Right lobe of liver (tissue), 6 donors: ENCODE measurements around the gene FLNB. TPM values are rescaled to one million over a fixed set of nuclear protein-coding genes. Genes with fewer than 3 reads are reported as not detected.

Experiments
- ATAC-seq, 4 donors: fragments of 200-7000 bp; cut with Tn5 transposase; one replicate each; pipeline ENCODE4 v1.9.1; 2020; ENCODE audit warnings: mild to moderate bottlenecking in 4 of 4, moderate library complexity in 4 of 4
- DNase-seq, 3 donors: peaks; one replicate each; pipeline ENCODE4 v3.0.0-alpha.2; 2020
- H3K27ac ChIP-seq, 3 donors: fragments of 200-600 bp; one replicate each; pipeline ENCODE4 v1.8.0; 2022
- H3K27me3 ChIP-seq, 2 donors: fragments of 200-600 bp; one replicate each; pipeline ENCODE4 v1.8.0; 2022
- H3K36me3 ChIP-seq, 4 donors: fragments of 200-600 bp; sonication (generic) in 1 of 4; one replicate each; pipeline versions ENCODE4 v1.5.1 to v1.8.0; 2017 to 2022; ENCODE audit warnings: control low read depth in 1 of 4
- H3K4me1 ChIP-seq, 4 donors: fragments of 200-600 bp; sonication (generic) in 1 of 4; one replicate each; pipeline versions ENCODE4 v1.5.1 to v1.8.0; 2017 to 2022; ENCODE audit warnings: control low read depth in 1 of 4
- H3K4me3 ChIP-seq, 3 donors: fragments of 200-600 bp; one replicate each; pipeline ENCODE4 v1.8.0; 2022
- H3K9me3 ChIP-seq, 4 donors: fragments of 200-600 bp; sonication (generic) in 1 of 4; one replicate each; pipeline versions ENCODE4 v1.5.1 to v1.8.0; 2017 to 2022; ENCODE audit warnings: control low read depth in 1 of 4
- POLR2A ChIP-seq: fragments of 450-650 bp; IDR thresholded peaks from one replicate; pipeline ENCODE4 v1.6.1; 2017; ENCODE audit warnings: antibody characterized with exemption, mild to moderate bottlenecking
- WGBS: methylation state at CpG from one replicate; pipeline ENCODE4 v1.1.6; 2018; ENCODE audit warnings: low coverage, low lambda C conversion rate; ENCODE audit not compliant: insufficient coverage; ENCODE audit errors: missing lambda C conversion rate; 5-methylcytosine and 5-hydroxymethylcytosine counted together
- intact Hi-C, 2 donors: fragments of 100-400 bp; cut with DNase I; formaldehyde crosslinking; loops; one replicate each; pipeline versions ENCODE4 v1.11.2 to v1.14.1; 2022
- total RNA-seq, 6 experiments: library from RNA; depleted of rRNA in 2 of 6; stranded (reverse); fragments of >200 nt in 2 of 6; fragmentation: NEBNext Ultra II Directional in 3 of 6; extraction: Animal tissue kit (Norgen Biotek cat#: 25700) in 3 of 6; gene quantifications; one replicate each; pipeline versions ENCODE4 v1.1.0 to v1.2.4, GENCODE V29; 2016 to 2023
- TF ChIP-seq, protein P1 (sequence below), 4 donors: fragments of 200-600 bp in 3 of 4; fragments of 450-650 bp in 1 of 4; IDR thresholded peaks; one replicate each; pipeline versions ENCODE4 v1.5.1 to v1.8.0; 2016 to 2022; ENCODE audit warnings: antibody characterized with exemption in 4 of 4, mild to moderate bottlenecking in 2 of 4
- donor health status: DM: no; HTN: yes; CAD: no.
- donor health status: DM: no; HTN: no; CAD: no.
- donor health status: DM: no; HTN: no; CAD: no.
- donor health status: DM: no; HTN: yes; CAD: no.
- donor health status: DM: no; HTN: yes; CAD: no.

FLNB gene
- total RNA-seq, 6 experiments from 2014 or later, result 48.4 to 109 (median 97.8) TPM

DNA sequence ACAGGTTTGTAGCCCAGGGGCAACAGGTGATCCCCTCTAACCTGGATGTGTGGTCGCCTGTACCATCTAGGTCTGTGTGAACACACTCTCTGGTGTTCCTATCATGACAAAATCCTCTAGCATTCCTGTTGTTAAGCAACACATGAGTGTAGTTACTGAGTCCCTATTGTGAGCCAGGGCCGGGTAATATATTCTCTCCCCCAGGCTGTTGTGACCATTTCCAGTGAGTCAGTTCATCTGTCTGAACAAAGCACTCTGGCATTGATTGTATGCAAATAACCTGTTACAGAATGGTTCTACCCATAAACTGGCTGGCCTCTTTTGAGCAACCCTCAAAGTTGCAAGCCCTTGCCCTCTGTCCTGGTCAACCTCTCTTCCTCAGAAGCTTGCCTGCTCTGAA lies 2.6 kb upstream of the FLNB start:
- H3K4me1 ChIP-seq, result peaks cover 0 to 7% (median 3%) of the 10 kb centered on the region in 4 donors
- H3K4me3 ChIP-seq, result no peak overlapping the region
- no peak for ATAC-seq
- no peaks in the 10 kb centered on the region for H3K9me3 ChIP-seq
- H3K27me3 ChIP-seq, result no peaks in the 10 kb centered on the region
- no peak overlapping the region for H3K27ac ChIP-seq
- TF ChIP-seq POLR2A, result no peak
- TF ChIP-seq, protein P1, sequence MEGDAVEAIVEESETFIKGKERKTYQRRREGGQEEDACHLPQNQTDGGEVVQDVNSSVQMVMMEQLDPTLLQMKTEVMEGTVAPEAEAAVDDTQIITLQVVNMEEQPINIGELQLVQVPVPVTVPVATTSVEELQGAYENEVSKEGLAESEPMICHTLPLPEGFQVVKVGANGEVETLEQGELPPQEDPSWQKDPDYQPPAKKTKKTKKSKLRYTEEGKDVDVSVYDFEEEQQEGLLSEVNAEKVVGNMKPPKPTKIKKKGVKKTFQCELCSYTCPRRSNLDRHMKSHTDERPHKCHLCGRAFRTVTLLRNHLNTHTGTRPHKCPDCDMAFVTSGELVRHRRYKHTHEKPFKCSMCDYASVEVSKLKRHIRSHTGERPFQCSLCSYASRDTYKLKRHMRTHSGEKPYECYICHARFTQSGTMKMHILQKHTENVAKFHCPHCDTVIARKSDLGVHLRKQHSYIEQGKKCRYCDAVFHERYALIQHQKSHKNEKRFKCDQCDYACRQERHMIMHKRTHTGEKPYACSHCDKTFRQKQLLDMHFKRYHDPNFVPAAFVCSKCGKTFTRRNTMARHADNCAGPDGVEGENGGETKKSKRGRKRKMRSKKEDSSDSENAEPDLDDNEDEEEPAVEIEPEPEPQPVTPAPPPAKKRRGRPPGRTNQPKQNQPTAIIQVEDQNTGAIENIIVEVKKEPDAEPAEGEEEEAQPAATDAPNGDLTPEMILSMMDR (IDR thresholded peaks at IDR 0.05), result no peak
- 80% methylated on average over 1 of the region's 2 CpGs for WGBS
- no peaks in the 10 kb centered on the region for H3K36me3 ChIP-seq
- intact Hi-C loops, result loop anchor here (10.0 kb wide), 3 partner anchors 169 to 299 kb away; partner anchors contain the start of genes HTD2 (in 1 of the 2) and RPP14 (in 1 of the 2)
- no peak for DNase-seq

GRCh38 chr3:58006661-58007060 lies 1.6 kb upstream of the FLNB start:
- Histone ChIP-seq H3K27me3 (no peaks in the 10 kb centered on the region), H3K36me3 (no peaks in the 10 kb centered on the region), H3K9me3 (no peaks in the 10 kb centered on the region), H3K4me1 (peaks cover 0 to 13% (median 3%) of the 10 kb centered on the region in 4 donors), H3K27ac (no peak overlapping the region), H3K4me3 (no peak overlapping the region)
- TF ChIP-seq, protein P1 (IDR thresholded peaks at IDR 0.05), result no peak
- no peak for TF ChIP-seq POLR2A
- no peak for ATAC-seq
- WGBS, result 73% methylated on average over 5 of the region's 6 CpGs
- intact Hi-C loops, result loop anchor here (10.0 kb wide), 3 partner anchors 168 to 298 kb away; partner anchors contain the start of genes HTD2 (in 1 of the 2) and RPP14 (in 1 of the 2)
- no peak for DNase-seq

- TF ChIP-seq, protein P1 (IDR thresholded peaks at IDR 0.05), result no peak
- no peak for TF ChIP-seq POLR2A
- ATAC-seq (peak; percentile 37 to 57 (median 44)), DNase-seq (peak; percentile 54 to 69 (median 63))
- no peaks in the 10 kb centered on the region for H3K27me3 ChIP-seq
- H3K9me3 ChIP-seq, result no peaks in the 10 kb centered on the region
- no peaks in the 10 kb centered on the region for H3K36me3 ChIP-seq
- 4% methylated on average over 7 of the region's 33 CpGs for WGBS
- intact Hi-C loops, result loop anchor here (10.0 kb wide), 3 partner anchors 166 to 296 kb away; partner anchors contain the start of genes HTD2 (in 1 of the 2) and RPP14 (in 1 of the 2)
- peak overlapping the region; percentile 83 to 94 (median 90) for H3K27ac ChIP-seq
- H3K4me1 ChIP-seq, result peaks cover 0 to 36% (median 16%) of the 10 kb centered on the region in 4 donors
- H3K4me3 ChIP-seq, result peak overlapping the region; percentile 85 to 97 (median 92)
These were observed 965 bp downstream of the FLNB start for GRCh38 chr3:58009026-58009748.

DNA sequence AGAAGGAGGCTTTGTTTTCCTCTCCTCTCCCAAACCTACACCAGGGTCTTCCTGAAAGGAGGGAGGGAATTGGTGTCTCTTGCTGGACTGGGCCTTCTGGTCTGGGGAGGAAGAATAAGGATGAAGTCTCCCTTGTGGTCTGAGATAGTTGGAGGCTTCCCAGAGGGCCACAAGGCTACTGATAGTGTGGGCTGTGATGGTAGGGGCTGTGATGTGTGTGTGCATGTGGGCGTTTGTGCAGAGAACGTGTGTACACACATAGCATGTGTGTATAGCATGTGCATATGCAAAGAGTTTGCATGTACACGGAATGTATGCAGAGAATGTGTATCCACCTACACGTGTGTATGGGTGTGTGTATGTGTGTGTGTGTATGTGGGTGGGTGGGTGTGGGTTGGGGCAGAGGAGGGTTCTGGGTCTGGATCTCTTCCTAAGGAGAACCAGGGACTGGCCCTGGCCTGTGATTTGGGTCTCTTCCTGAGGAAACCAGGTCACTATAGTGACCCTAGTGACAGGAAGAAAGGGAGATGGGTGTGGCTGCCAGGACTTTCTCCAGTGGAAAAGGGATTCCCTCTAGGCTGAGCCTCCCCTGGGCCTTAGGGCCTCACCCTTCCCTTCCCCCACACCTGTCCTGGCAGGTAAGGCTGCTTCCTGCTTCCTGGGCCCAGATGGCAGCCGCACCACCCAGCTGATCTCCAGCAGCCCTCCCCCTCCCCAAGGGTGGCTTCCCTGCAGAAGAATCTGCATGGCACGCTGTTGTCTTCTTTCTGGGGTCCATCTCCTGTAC lies 1.7 kb downstream of the FLNB start:
- H3K27me3 ChIP-seq, result no peaks in the 10 kb centered on the region
- DNase-seq (peak; percentile 49 to 66 (median 53)), ATAC-seq (peak; percentile 7 to 37 (median 22))
- no peaks in the 10 kb centered on the region for H3K36me3 ChIP-seq
- H3K9me3 ChIP-seq, result no peaks in the 10 kb centered on the region
- peaks cover 0 to 43% (median 17%) of the 10 kb centered on the region in 4 donors for H3K4me1 ChIP-seq
- H3K27ac ChIP-seq, result peak overlapping the region; percentile 83 to 94 (median 90)
- H3K4me3 ChIP-seq, result peak overlapping the region; percentile 85 to 97 (median 92)
- intact Hi-C loops, result loop anchor here (10.0 kb wide), 3 partner anchors 165 to 295 kb away; partner anchors contain the start of genes HTD2 (in 1 of the 2) and RPP14 (in 1 of the 2)
- TF ChIP-seq, protein P1 (IDR thresholded peaks at IDR 0.05), result no peak
- TF ChIP-seq POLR2A, result no peak
- 9% methylated on average over 5 of the region's 6 CpGs for WGBS
